Motor neuron (in vitro differentiated cells): ENCODE data around the gene DSTN. TPM values are rescaled to one million over a fixed set of nuclear protein-coding genes. Genes with fewer than 3 reads are reported as not detected.

ENCODE experiments used
- ATAC-seq, 8 experiments: fragments of 200-7000 bp; cut with Tn5 transposase; replicated peaks in 6 of 8; 2 replicates each; pipeline ENCODE4 v1.8.0; 2021; ENCODE audit warnings: mild to moderate bottlenecking in 8 of 8, moderate library complexity in 8 of 8
- H3K27ac ChIP-seq, 2 donors: fragments of 250-450 bp; sonication (Bioruptor Pico); 2 replicates each; pipeline ENCODE4 v1.9.0; 2021; ENCODE audit warnings: antibody characterized with exemption in 2 of 2, mild to moderate bottlenecking in 2 of 2, moderate library complexity in 1 of 2
- H3K4me1 ChIP-seq, 2 donors: fragments of 250-450 bp; sonication (Bioruptor Pico); replicated peaks in 1 of 2; 2 replicates each; pipeline ENCODE4 v1.6.1; 2021; ENCODE audit warnings: antibody characterized with exemption in 2 of 2, mild to moderate bottlenecking in 2 of 2, moderate library complexity in 1 of 2
- H3K4me3 ChIP-seq, 5 donors: fragments of 250-450 bp; sonication (Bioruptor Pico); 2 replicates each; pipeline ENCODE4 v1.9.0; 2021; ENCODE audit warnings: antibody characterized with exemption in 5 of 5, mild to moderate bottlenecking in 5 of 5, moderate library complexity in 4 of 5
- WGBS, 10 experiments: fragments of 450-650 bp; shearing (Covaris generic); methylation state at CpG; one replicate each; pipeline ENCODE4 v1.0.0; 2022; 5-methylcytosine and 5-hydroxymethylcytosine counted together
- in situ Hi-C, 9 experiments: fragments of 400-800 bp; cut with MboI; loops; one replicate each; pipeline ENCODE4 v1.15.0; 2021; ENCODE audit warnings: low sequenced_read_pairs in 9 of 9, low pct_unique_long_range_greater_than_20kb in 2 of 9; ENCODE audit not compliant: unreplicated experiment in 9 of 9
- total RNA-seq, 8 experiments: library from RNA; unstranded; fragments of 300-600 nt; gene quantifications; 2 replicates each; pipeline versions ENCODE4 v1.2.3 to v1.2.4, GENCODE V29; 2022

The DSTN gene
- total RNA-seq, 8 experiments from 2014 or later, result 143 to 386 (median 172) TPM

- WGBS, 10 experiments, result 50 to 100% (median 93%) methylated on average over 1 to 8 of the region's 19 CpGs; no CpG with 5 or more reads in 4 of the 10 experiments
- in situ Hi-C loops, result no loop called here
- Histone ChIP-seq H3K4me1 (peaks cover 0 to 1% of the 10 kb centered on the region in 2 donors), H3K27ac (no peak overlapping the region), H3K4me3 (no peak overlapping the region)
- ATAC-seq, result peak in 7 of 8 experiments; percentile 1 to 19 (median 4)
Measured at GRCh38 chr20:17610566-17611289, 40.9 kb downstream of the DSTN start.

DNA sequence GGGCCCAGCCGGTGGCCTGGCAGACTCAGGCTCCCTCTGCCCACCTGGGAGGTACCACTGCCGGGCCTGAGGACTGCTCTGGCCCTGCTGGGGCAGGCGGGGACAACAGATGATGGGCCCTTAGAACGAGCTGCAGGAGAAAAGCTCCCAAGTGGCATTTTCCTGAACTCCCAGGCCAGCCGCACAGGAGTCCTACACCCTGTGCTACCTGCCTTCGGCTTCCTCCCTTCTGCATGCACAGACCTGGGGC lies 41.3 kb downstream of the DSTN start:
- H3K27ac ChIP-seq, result no peak overlapping the region
- in situ Hi-C loops, result no loop called here
- ATAC-seq, result peak; percentile 10 to 52 (median 37)

DNA sequence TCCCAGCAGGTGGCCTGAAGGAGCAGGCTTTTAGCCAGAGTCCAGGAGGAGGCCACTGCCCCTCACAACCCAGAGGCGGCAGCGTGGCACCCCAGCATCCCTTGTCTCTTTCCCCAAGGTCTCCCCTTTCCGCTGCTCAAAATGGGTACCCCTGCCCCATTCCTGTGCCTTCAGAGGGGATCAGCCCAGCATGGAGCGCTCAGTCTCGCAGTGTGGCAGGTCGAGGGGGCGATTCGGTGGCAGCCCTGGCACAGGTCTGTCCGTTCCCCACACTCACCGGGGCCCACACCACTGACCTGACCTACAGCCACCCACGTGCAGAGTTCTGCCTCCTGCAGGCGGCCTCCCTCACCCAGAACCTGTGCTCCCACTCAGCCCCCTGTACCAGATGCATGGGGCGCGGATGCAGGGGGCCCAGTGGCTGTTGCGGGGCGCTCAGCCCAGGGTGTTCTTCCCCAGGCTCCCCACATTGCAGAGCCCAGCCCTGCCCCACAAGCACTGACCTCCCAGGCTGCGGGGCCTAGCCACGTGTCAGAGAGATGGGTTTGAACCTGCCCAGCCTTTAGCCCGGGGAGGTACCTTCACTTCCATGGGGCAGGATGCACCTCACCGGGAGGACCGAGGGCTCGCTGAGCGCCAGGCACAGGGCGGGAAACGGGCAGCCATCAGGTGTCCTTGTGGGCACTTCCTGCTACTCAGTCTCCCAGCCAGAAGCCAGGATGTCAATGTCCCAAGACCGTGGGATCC lies 41.8 kb downstream of the DSTN start:
- H3K4me3 ChIP-seq, result no peak overlapping the region
- 60 to 90% (median 77%) methylated on average over 1 to 6 of the region's 26 CpGs; no CpG with 5 or more reads in 6 of the 10 experiments for WGBS, 10 experiments
- ATAC-seq, result peak in 6 of 8 experiments; percentile 2 to 19 (median 6)
- no peak overlapping the region for H3K27ac ChIP-seq
- no peaks in the 10 kb centered on the region for H3K4me1 ChIP-seq
- in situ Hi-C loops, result no loop called here

More for the DNA sequence above, 41.3 kb downstream of the DSTN start:
- Histone ChIP-seq H3K4me1 (no peaks in the 10 kb centered on the region), H3K4me3 (no peak overlapping the region)
- WGBS, 10 experiments, result 60 to 80% methylated on average over 1 of the region's 6 CpGs; no CpG with 5 or more reads in 8 of the 10 experiments

DNA sequence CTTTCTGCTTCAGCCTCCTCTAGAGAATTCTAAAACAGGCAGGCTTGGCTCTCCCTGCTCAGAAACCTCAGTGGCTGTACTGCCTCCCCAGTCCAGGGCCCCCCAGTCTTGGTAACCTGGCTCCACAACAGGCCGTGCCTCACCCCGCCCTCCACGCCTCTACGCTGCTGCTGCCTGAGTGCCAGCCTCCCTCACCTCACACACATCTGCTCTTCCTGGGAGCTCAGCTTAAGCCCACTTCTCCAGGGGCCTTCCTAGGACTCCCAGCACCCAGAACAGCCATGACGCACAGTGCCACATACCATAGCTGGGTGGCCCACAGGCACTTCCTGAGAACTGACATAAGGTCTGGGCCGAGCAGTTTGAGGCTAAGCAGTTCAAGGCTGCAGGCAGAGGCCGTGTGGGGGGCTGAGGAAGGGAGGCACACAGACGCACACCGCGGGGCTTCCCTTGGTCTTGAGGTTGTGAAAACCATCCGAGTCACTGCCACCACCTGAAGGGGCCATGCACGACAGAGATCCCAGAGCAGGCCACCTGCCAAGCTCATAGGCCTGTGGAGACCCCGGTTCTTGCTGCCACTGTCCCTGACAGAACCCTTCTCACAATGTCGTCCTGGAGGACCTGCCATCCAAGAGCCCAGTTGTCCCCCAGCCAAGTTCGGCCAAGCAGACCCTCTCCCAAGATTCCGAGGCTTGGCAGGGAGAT lies 42.6 kb downstream of the DSTN start:
- no peak overlapping the region for H3K27ac ChIP-seq
- H3K4me3 ChIP-seq, result no peak overlapping the region
- WGBS, 10 experiments, result 85 to 90% (median 88%) methylated on average over 2 to 7 of the region's 16 CpGs; no CpG with 5 or more reads in 6 of the 10 experiments
- in situ Hi-C loops, result no loop called here
- no peaks in the 10 kb centered on the region for H3K4me1 ChIP-seq
- peak in 3 of 8 experiments; percentile 7 to 15 (median 11) for ATAC-seq

DNA sequence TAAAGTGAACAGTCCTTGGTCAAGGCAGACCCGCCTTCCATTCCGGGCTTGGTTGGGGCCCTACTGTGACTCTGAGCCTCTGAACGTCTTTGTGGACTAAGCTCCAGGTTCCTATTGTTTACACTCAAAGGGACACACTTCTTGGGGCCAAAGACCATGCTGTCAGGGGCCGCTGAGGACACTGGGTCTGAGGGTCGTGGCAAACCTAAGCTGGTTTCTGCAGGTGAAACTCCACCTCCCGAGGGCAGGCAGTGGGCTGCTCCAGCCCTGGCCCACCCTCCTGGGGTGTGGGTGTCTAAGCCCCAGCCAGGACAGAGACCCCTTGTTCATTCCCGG lies 43.1 kb downstream of the DSTN start:
- Histone ChIP-seq H3K4me3 (no peak overlapping the region), H3K27ac (no peak overlapping the region), H3K4me1 (no peaks in the 10 kb centered on the region)
- 100% methylated on average over 1 of the region's 7 CpGs; no CpG with 5 or more reads in 9 of the 10 experiments for whole genome bisulfite sequencing, 10 experiments
- in situ Hi-C loops, result no loop called here
- ATAC-seq, result no peak

DNA sequence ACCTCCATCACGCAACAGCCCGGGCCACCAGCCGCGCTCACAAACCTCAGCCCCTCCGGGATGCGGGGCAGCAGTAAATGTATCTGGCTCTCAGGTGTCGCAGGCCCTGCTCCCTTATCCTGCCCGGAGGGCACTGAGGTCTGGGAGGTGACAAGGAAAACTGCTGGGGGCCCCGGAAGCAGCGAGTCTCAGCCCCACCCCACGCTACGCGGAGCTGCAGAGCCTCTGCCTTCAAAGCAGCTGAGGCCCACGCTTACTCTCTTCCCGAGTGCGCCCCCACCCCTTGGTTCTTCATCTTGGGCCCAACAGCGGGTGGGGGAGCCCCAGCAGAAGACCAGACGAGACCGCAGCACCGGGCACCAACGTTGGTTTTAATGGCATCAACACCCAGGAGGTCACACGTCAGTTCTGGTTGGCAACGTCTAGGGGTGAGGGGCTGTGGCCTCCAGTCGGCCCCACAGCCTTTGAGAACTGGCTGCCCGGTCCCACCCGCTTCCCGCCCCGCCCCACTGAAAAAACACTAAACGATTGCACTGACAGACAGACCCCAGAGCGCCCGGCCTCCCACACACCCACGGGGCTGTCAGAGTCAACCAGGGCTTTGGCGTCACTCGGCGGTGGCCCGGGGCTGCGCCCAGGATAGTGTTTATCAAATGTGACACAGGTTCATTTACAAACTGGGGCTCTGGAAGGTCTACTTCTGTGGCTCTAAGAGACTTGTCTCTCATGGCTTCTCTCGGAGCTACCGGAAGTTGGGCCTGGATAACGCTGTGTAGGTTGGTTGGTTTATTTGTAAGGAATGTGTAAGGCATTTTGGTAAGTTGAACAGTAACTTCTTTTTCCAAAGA lies 43.7 kb downstream of the DSTN start:
- WGBS, 10 experiments, result 83 to 100% (median 93%) methylated on average over 1 to 11 of the region's 40 CpGs; no CpG with 5 or more reads in 5 of the 10 experiments

DNA sequence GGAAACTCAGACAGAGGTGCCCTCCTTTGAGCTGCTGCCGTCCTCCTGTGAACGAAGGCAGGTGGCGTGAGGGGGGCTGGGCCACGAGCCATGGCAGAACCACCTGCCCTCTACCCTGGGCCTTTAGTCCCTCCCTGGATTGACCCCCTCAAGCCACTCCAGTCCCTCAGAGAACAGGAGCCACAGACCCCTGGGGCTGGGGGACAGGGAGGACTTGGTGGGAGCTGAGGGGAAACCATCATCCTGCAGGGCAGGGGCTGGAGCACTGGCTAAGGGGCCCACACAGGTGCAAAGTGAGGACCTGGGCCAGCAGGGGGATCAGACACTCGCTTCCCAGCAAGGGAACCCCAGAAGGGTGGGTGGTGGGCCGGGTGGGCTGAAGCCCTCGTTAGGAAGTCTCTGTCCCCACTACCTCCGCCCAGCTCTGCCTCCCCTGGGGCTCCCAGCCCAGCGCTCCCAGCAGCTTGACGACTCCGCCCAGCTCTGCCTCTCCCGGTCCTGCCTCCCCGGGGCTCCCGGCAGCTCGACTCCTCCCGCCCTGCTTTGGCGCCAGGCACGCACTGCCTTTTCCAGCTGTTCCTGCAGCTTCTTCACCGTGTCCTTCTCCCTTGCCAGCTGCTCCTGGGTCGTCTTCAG lies 44.4 kb downstream of the DSTN start:
- 53 to 94% (median 80%) methylated on average over 1 to 5 of the region's 20 CpGs; no CpG with 5 or more reads in 5 of the 10 experiments for WGBS, 10 experiments
- Histone ChIP-seq H3K4me3 (no peak overlapping the region), H3K4me1 (no peaks in the 10 kb centered on the region), H3K27ac (no peak overlapping the region)
- ATAC-seq, result peak; percentile 3 to 78 (median 44)
- in situ Hi-C loops, result no loop called here

More for the DNA sequence above, 43.7 kb downstream of the DSTN start:
- Histone ChIP-seq H3K4me3 (no peak overlapping the region), H3K27ac (no peak overlapping the region), H3K4me1 (no peaks in the 10 kb centered on the region)
- in situ Hi-C loops, result no loop called here
- ATAC-seq, result no peak

DNA sequence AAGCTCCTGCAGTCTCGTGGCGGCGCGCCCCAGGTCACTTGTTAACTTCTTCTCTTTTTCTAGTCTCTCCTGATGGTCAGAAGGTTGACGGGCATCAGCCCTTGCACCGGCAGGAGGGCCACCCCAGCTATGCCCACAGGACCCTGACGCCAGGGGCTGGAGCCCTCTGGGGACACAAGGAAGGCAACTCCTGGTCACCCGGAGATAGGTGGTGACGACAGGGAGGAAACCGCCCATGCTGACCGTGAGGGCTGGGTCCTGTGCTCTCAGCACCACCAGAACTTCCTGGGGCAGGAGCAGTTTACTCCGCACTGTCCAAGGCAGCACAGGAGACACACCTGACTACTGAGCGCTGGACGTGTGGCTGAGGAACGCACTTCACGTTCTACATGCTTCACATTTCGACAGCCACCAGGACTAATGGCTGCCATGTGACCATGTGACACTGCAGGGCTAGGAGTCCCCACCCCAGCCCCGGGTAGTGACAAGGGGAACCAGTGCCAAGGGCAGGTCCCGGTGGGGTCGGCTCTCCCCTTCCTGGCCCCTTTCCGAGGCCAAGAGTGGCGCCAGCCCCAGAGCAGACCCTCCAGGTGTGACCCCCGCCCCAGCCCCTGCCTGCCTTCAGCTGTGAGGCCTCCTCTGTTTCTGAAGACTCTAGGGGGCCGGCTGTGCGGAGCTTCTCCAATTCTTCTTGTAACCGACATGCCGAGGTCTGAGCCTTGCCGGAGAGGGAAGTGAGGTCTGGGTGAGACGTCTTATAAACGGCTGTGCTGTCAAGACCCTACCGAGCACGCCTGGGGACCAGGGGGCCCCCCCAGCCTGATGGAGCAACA lies 45.2 kb downstream of the DSTN start:
- ATAC-seq, result peak in 5 of 8 experiments; percentile 3 to 13 (median 8)
- WGBS, 10 experiments, result 20 to 100% (median 97%) methylated on average over 1 to 6 of the region's 32 CpGs; no CpG with 5 or more reads in 2 of the 10 experiments
- in situ Hi-C loops, result no loop called here

GRCh38 chr20:17615645-17616479 lies 46.0 kb downstream of the DSTN start:
- Histone ChIP-seq H3K27ac (no peak overlapping the region), H3K4me1 (no peaks in the 10 kb centered on the region), H3K4me3 (no peak overlapping the region)
- in situ Hi-C loops, result no loop called here
- peak in 1 of 8 experiments; percentile 33 for ATAC-seq
- WGBS, 10 experiments, result 85% methylated on average over 12 of the region's 22 CpGs; no CpG with 5 or more reads in 9 of the 10 experiments

More for the DNA sequence above, 45.2 kb downstream of the DSTN start:
- no peaks in the 10 kb centered on the region for H3K4me1 ChIP-seq
- H3K4me3 ChIP-seq, result no peak overlapping the region
- H3K27ac ChIP-seq, result no peak overlapping the region

DNA sequence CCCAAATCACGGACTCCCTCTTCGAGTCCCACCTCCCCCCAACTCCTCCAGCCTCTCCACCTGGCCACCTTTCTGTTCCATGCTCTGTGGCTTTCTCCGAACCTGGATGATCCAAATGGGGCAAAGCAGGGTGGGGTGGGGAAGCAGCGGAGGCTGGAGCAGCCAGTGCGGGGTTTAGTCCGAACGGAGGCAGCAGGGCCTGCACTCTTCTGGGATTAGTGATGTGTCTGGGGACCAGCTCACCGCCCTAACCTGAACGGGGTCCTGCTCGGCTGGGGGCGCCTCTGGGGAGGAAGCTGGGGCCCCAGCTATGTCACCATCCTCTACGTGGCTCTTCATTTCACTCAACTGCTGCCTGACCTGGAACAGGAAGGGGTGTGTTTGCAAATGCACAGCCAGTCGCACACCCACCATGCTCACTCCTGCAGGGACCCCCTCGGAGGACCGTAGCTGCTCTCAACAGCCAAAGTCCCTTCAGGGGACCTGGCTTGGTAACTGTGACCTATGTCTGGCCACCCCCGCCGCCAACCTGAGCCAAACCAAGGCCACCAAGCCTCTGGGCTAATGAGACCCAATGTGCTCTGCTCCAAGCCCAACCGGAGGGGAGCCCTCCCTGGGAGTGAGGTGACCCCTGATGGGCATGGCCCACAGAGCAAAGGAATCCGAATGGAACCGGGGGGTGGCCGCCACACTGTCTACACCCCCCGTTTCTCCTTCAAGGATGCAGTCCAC lies 46.8 kb downstream of the DSTN start:
- H3K27ac ChIP-seq, result no peak overlapping the region
- ATAC-seq, result no peak
- no peaks in the 10 kb centered on the region for H3K4me1 ChIP-seq
- 92 to 100% (median 97%) methylated on average over 2 to 9 of the region's 22 CpGs; no CpG with 5 or more reads in 7 of the 10 experiments for WGBS, 10 experiments
- in situ Hi-C loops, result no loop called here
- no peak overlapping the region for H3K4me3 ChIP-seq
